Inferior parietal cortex (tissue), 1 donor: ENCODE data around the gene ARHGAP42.

Experiments
- DNase-seq: peaks from one replicate; pipeline ENCODE4 v3.0.0-alpha.2; 2016; ENCODE audit errors: extremely low spot score

The ARHGAP42 gene

DNA sequence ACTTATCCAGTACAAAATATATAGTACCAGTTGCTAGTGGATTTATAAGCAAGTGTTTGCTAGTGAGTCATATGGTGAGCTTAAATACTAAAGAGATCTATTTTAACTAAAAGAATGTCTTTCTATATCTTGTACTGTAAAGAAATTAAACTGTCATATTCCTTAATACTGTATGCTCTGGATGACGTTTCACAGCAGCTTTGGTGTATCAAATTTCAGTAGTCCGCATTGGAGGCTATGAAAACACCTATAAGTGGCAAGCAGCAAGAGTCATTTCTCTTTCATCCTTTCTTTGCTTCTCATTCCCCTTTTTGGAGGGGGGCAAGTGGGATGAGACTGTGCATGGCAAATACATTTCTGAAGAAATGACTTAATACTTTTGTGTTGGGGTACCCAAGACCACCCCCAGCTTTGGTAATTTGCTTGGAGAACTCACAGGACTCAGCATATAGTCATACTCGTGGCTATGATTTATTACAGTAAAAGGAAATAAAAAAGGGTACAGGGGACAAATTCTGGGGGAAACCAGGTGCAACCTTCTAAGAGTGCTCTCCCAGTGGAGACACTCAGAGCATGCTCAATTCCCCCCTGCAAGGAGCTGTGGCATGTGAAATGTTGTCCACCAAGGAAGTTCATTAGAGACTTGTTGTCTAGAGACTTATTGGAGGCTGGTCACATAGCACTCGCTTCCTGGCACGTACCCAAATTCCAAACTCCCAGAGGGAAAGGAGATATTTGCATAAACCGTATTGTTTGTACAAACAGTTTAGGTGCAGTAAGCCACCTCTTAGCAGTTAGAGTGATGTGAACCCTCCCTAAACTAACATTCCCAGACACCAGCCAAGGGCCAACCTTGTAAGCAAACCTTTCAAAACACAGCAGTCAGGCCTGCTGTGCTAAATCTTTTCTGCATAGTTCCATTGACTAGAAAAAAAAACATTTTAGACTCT is 231.7 kb downstream of the ARHGAP42 start:
- no peak for DNase-seq

GRCh38 chr11:100920593-100920992 is 233.5 kb downstream of the ARHGAP42 start:
- no peak for DNase-seq

- DNase-seq = no peak
Measured at GRCh38 chr11:100922121-100922520, 235.0 kb downstream of the ARHGAP42 start.

GRCh38 chr11:100923555-100923954 is 236.5 kb downstream of the ARHGAP42 start:
- no peak for DNase-seq

GRCh38 chr11:100925935-100926334 is 238.8 kb downstream of the ARHGAP42 start:
- DNase-seq = no peak

- no peak for DNase-seq
Measured at GRCh38 chr11:100927579-100927978, 240.5 kb downstream of the ARHGAP42 start.

- no peak for DNase-seq
Measured at GRCh38 chr11:100928426-100928825, 241.3 kb downstream of the ARHGAP42 start.

DNA sequence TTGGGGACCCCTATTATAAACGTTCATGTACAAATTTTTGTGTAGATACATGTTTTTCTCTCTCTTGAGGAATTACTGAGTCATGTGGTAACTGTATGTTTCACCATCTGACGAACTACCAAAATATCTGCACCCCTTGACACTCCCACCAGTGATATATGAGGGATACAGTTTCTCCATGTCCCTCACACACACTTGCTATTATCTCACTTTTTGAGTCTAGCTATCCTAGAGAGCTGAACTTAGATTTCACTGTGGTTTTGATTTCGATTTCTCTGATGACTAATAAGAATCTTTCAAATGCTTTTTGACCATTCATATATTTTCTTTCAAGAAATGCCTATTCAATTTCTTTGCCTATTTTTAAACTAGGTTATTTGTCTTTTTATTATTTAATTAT is 242.3 kb downstream of the ARHGAP42 start:
- no peak for DNase-seq

- DNase-seq = peak; percentile 89
Measured at GRCh38 chr11:100930185-100930778, 243.2 kb downstream of the ARHGAP42 start.

GRCh38 chr11:100932474-100933100 is 245.5 kb downstream of the ARHGAP42 start:
- DNase-seq = peak; percentile 63

DNA sequence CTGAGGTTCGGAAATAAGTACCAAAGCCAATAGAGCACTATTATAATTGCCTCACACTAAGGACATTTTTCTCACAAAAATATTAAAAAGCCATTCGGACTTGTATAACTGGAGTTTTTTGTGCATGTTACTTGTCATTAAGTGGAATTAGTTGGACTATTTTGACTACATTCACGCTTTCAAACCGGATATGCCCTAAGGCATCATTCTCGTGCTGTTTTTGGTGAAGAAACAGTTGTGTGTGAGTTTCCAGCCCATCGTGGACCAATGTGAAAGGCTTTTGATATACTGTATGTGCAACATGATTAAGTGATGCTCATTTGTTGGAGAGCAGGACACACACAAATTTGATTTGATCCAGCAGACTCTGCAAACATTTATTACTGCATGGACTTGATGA is 249.7 kb downstream of the ARHGAP42 start:
- DNase-seq = no peak

- DNase-seq = no peak
Measured at GRCh38 chr11:100939571-100939970, 252.5 kb downstream of the ARHGAP42 start.

DNA sequence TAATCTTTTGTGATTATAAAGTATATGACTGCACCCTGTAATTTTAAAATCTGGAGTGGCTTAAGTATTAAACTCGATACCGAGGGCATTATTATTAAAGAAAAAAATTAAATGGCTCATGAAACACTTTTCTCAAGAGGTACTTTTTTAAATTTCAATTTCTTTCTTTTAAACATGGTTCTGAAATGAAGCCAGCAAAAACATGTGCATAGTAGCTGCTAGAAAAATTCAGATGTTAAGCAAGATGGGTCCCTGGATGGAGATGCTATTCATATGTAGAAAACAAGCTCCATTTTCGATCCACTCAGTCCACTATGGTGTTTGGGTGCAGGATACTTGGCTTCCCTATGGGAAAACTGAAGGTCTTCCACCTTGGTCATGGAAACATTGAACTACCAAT is 253.0 kb downstream of the ARHGAP42 start:
- DNase-seq = no peak

- no peak for DNase-seq
Measured at GRCh38 chr11:100941033-100941432, 253.9 kb downstream of the ARHGAP42 start.

DNA sequence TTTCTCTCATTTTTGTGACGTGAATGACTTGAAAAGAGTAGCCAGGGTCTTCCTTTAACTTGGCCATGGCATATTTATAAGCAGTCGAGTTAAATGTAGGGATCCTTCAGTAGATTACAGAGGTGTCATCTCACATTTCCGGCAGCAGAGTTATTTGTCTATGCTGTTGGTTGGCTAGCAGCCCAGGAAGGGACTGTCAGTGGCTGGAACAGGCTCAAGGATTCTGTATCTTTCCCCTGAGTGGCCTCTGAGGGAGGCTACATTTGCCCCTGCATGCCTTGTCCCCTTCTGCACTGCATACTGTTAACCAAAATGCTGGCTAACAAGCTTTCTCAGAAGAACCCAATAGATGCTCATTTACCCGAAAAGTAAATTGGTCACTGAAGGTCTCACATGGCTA is 254.9 kb downstream of the ARHGAP42 start:
- no peak for DNase-seq

DNA sequence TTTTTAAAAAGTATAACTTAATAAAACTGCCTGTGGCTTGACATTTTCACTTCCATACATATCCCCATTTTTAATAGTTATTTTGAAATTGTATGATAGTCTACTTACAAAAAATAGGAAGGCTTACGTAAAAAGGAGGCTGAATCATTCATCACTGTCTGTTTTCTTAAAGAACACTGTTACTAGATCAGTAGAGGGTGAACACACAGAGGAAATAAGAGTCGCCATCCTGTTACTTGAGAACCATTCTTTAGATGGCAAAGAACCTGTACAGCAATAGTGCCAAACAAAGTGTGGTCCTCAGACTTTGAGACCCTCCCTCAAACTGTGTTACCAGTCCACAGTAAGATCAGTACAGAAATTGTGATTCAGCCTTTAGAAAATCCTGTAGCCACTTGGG is 261.8 kb downstream of the ARHGAP42 start:
- DNase-seq = no peak

DNA sequence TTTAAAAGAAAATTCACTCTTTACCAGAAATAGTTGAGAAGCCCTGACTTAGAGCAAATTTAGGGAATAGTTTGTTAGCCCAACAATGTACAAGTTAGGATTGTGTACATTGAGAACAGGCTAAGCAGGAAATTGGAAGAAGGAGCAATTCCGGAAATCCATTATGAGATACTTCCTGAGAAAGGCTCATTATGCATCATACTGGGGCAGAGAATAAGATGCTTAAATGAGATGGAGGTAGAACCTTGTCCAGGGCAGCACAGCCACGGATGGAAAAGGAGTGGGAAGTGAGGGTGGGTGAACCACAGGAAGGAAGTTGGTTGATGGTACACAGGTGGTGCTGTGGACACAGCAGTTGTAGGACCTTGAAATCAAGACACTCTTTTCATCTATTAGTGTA is 262.4 kb downstream of the ARHGAP42 start:
- DNase-seq = no peak

DNA sequence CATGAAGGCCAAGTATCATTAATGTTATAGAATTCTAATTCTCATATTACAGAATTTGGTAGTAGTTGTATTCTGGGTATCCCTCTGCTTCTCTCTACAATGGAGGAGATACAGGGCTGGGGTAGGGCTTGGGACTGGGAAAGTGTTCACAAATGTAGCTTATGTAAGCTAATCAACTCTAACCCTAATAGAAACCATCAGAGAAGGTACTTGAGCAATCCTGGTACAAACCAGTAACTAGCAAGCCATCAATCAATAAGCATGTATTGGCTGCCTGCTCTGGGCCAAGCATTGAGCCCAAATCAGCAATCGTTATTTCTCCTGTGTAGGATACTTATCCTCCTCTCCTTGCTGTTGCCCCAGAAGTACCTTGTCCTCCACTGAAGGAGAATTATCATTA is 268.2 kb downstream of the ARHGAP42 start:
- DNase-seq = no peak

DNA sequence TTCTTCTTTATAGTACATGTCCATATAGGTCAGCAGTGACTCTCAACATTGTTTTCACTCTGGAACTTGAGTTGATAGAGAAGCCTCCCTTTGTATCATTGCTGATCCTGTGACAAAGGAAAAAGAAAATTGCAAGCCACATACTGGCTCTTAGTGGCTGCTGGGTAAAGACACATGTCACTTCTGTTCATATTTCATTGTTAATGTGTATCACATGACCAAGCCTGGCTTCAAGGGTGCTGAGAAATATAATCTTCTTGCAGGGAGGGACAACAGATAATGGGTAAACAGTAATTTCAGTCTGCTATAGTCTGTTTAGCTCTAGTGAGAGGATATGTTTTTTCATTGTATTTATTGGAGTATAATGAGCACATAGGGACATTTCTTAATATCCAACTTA is 269.3 kb downstream of the ARHGAP42 start:
- DNase-seq = no peak

DNA sequence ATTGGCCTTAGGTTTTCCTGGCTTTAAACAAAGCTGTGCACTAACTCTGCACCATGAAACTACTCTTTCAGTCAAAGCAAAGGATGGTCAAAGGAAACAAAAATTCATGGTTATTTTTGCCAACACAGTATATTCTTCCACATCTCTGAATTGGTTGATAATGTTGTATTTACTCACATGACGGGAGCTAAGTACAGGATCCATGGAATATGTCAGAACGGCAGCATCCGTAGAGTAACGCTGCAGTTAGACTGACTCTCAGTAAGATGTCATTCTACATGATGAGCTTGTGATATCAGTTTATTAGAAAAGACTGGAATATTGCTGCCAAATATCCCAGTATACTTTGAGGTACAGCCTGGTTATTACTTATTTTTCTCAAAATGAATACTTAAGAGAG is 270.4 kb downstream of the ARHGAP42 start:
- no peak for DNase-seq

- no peak for DNase-seq
Measured at GRCh38 chr11:100961633-100962032, 274.5 kb downstream of the ARHGAP42 start.

GRCh38 chr11:100963375-100963774 is 276.3 kb downstream of the ARHGAP42 start:
- DNase-seq = no peak

GRCh38 chr11:100964435-100964834 is 277.3 kb downstream of the ARHGAP42 start:
- DNase-seq = no peak
